Fibroblast of gingiva (primary cell): ENCODE data around the gene TINAG.
A peak's percentile ranks its signal among the peaks of the same experiment; 100 is the strongest.

ENCODE experiments used
- DNase-seq: peaks from one replicate; pipeline ENCODE4 v3.0.0-alpha.2; 2011; ENCODE audit warnings: low read depth

TINAG gene

GRCh38 chr6:54308289-54308985, at the start of gene TINAG:
Gene TINAG, plus strand, starts transcription at chr6:54308441. Its CDS starts 110 bp downstream, at chr6:54308551.
- DNase-seq = no peak

- peak; percentile 2 for DNase-seq
Observed at GRCh38 chr6:54260025-54260424, 48.2 kb upstream of the TINAG start.

- no peak for DNase-seq
Observed at GRCh38 chr6:54262499-54262898, 45.7 kb upstream of the TINAG start.

- DNase-seq = no peak
Observed at GRCh38 chr6:54262971-54263370, 45.3 kb upstream of the TINAG start.

GRCh38 chr6:54264581-54265272, 43.5 kb upstream of the TINAG start:
- no peak for DNase-seq

GRCh38 chr6:54266400-54266923, 41.8 kb upstream of the TINAG start:
- no peak for DNase-seq

GRCh38 chr6:54267798-54268197, 40.4 kb upstream of the TINAG start:
- peak; percentile 37 for DNase-seq

GRCh38 chr6:54273214-54273820, 34.9 kb upstream of the TINAG start:
- DNase-seq = no peak

- DNase-seq = no peak
Observed at GRCh38 chr6:54274383-54274782, 33.9 kb upstream of the TINAG start.

GRCh38 chr6:54282186-54282585, 26.1 kb upstream of the TINAG start:
- peak; percentile 64 for DNase-seq

GRCh38 chr6:54284161-54284860, 23.9 kb upstream of the TINAG start:
- no peak for DNase-seq

- peak; percentile 72 for DNase-seq
Observed at GRCh38 chr6:54285595-54285994, 22.6 kb upstream of the TINAG start.

GRCh38 chr6:54286141-54286540, 22.1 kb upstream of the TINAG start:
- DNase-seq = peak; percentile 45

GRCh38 chr6:54288474-54288873, 19.8 kb upstream of the TINAG start:
- DNase-seq = no peak

- DNase-seq = no peak
Observed at GRCh38 chr6:54289426-54289825, 18.8 kb upstream of the TINAG start.

GRCh38 chr6:54291146-54291545, 17.1 kb upstream of the TINAG start:
- DNase-seq = peak; percentile 15

- peak; percentile 13 for DNase-seq
Observed at GRCh38 chr6:54291738-54292137, 16.5 kb upstream of the TINAG start.

GRCh38 chr6:54294965-54295532, 13.2 kb upstream of the TINAG start:
- DNase-seq = no peak

GRCh38 chr6:54299542-54300269, 8.5 kb upstream of the TINAG start:
- DNase-seq = peak; percentile 57

- no peak for DNase-seq
Observed at GRCh38 chr6:54301770-54302169, 6.5 kb upstream of the TINAG start.

GRCh38 chr6:54307439-54307910, 766 bp upstream of the TINAG start:
- no peak for DNase-seq
